ENCODE results near the gene GLIS1. TPM values are rescaled to one million over a fixed set of nuclear protein-coding genes. Genes with fewer than 3 reads are reported as not detected.

The GLIS1 gene
- total RNA-seq, 1 donor from 2014 or later: not detected

GRCh38 chr1:53507116-53507820, 231.7 kb downstream of the GLIS1 start:
- Mint-ChIP-seq H3K4me1 (ENCODE audit: unreplicated experiment) (no peaks in the 10 kb centered on the region), H3K4me3 (ENCODE audit: unreplicated experiment) (no peak overlapping the region), H3K27me3 (ENCODE audit: unreplicated experiment) (peaks cover 7% of the 10 kb centered on the region), H3K9me3 (ENCODE audit: unreplicated experiment) (no peaks in the 10 kb centered on the region), H3K27ac (ENCODE audit: unreplicated experiment) (no peak overlapping the region), H3K36me3 (ENCODE audit: low read depth, unreplicated experiment) (no peaks in the 10 kb centered on the region)
- DNase-seq (ENCODE audit: low spot score): no peak
- no peak for TF ChIP-seq CTCF (IDR thresholded peaks at IDR 0.05; ENCODE audit: unreplicated experiment)

- no peaks in the 10 kb centered on the region for H3K4me1 Mint-ChIP-seq (ENCODE audit: unreplicated experiment)
- no peaks in the 10 kb centered on the region for H3K9me3 Mint-ChIP-seq (ENCODE audit: unreplicated experiment)
- no peaks in the 10 kb centered on the region for H3K36me3 Mint-ChIP-seq (ENCODE audit: low read depth, unreplicated experiment)
These were observed 232.5 kb downstream of the GLIS1 start for GRCh38 chr1:53506355-53507050.

GRCh38 chr1:53505891-53506290, 233.1 kb downstream of the GLIS1 start:
- Mint-ChIP-seq H3K4me3 (ENCODE audit: unreplicated experiment) (no peak overlapping the region), H3K4me1 (ENCODE audit: unreplicated experiment) (no peaks in the 10 kb centered on the region), H3K9me3 (ENCODE audit: unreplicated experiment) (no peaks in the 10 kb centered on the region), H3K36me3 (ENCODE audit: low read depth, unreplicated experiment) (no peaks in the 10 kb centered on the region), H3K27ac (ENCODE audit: unreplicated experiment) (no peak overlapping the region), H3K27me3 (ENCODE audit: unreplicated experiment) (peaks cover 4% of the 10 kb centered on the region)
- TF ChIP-seq CTCF (IDR thresholded peaks at IDR 0.05; ENCODE audit: unreplicated experiment): no peak
- DNase-seq (ENCODE audit: low spot score): no peak

More at GRCh38 chr1:53506355-53507050, 232.5 kb downstream of the GLIS1 start:
- Mint-ChIP-seq H3K27me3 (ENCODE audit: unreplicated experiment) (peaks cover 4% of the 10 kb centered on the region), H3K4me3 (ENCODE audit: unreplicated experiment) (no peak overlapping the region), H3K27ac (ENCODE audit: unreplicated experiment) (no peak overlapping the region)
- no peak for TF ChIP-seq CTCF (IDR thresholded peaks at IDR 0.05; ENCODE audit: unreplicated experiment)
- no peak for DNase-seq (ENCODE audit: low spot score)

GRCh38 chr1:53505401-53505800, 233.6 kb downstream of the GLIS1 start:
- no peaks in the 10 kb centered on the region for H3K9me3 Mint-ChIP-seq (ENCODE audit: unreplicated experiment)
- H3K27me3 Mint-ChIP-seq (ENCODE audit: unreplicated experiment): peaks cover 4% of the 10 kb centered on the region
- no peak for DNase-seq (ENCODE audit: low spot score)
- no peak overlapping the region for H3K27ac Mint-ChIP-seq (ENCODE audit: unreplicated experiment)
- no peaks in the 10 kb centered on the region for H3K36me3 Mint-ChIP-seq (ENCODE audit: low read depth, unreplicated experiment)
- no peaks in the 10 kb centered on the region for H3K4me1 Mint-ChIP-seq (ENCODE audit: unreplicated experiment)
- no peak for TF ChIP-seq CTCF (IDR thresholded peaks at IDR 0.05; ENCODE audit: unreplicated experiment)
- no peak overlapping the region for H3K4me3 Mint-ChIP-seq (ENCODE audit: unreplicated experiment)

GRCh38 chr1:53504901-53505300, 234.1 kb downstream of the GLIS1 start:
- Mint-ChIP-seq H3K9me3 (ENCODE audit: unreplicated experiment) (no peaks in the 10 kb centered on the region), H3K4me3 (ENCODE audit: unreplicated experiment) (no peak overlapping the region), H3K36me3 (ENCODE audit: low read depth, unreplicated experiment) (no peaks in the 10 kb centered on the region), H3K27ac (ENCODE audit: unreplicated experiment) (no peak overlapping the region), H3K27me3 (ENCODE audit: unreplicated experiment) (peaks cover 4% of the 10 kb centered on the region), H3K4me1 (ENCODE audit: unreplicated experiment) (no peaks in the 10 kb centered on the region)
- TF ChIP-seq CTCF (IDR thresholded peaks at IDR 0.05; ENCODE audit: unreplicated experiment): no peak
- DNase-seq (ENCODE audit: low spot score): no peak
